GM12873 (cell line): ENCODE results near the gene SGSH.

Experiments used
- CTCF ChIP-seq: IDR thresholded peaks from 2 replicates; pipeline ENCODE4 v1.5.1; 2012; ENCODE audit warnings: low read depth, mild to moderate bottlenecking, moderate library complexity, low read length, control low read depth; ENCODE audit not compliant: insufficient read depth; ENCODE audit errors: missing control alignments

Gene SGSH

DNA sequence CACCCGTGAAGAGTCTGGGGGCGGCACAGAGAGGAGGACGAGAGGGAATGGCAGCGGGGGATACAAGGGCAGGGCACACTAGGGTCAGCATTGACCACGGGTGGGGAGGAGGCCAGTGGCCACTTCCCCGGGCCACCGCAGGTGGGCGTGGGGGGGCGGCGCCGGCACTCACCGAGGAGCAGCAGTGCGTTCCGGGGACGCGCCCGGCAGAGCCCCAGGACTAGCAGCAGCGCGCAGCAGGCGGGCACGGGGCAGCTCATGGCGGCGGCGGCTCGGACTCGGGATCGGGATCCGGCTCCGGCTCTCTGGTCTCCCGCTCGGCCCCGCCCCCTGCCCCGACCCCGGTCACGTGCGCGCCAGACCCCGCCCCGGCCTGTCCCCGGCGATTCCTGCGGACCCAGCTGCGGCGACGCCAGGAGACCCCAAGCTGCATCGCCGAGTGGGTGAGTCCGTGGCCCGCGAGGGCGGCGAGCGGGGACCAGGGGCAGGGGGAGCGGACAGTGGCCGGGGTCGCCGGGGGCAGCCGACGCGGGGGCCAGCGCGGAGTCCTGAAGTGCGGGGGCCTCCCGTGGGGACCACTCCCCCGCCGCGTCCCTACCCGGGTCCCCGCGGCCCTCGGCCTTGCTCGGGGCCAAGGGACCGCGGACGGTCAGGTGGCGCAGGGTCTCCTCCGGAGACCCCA, at the start of gene SGSH, which contains the start of gene SLC26A11:
SGSH (minus strand) TSS at position 280 of the 682 bp plus-strand sequence; CDS start at position 260, 20 bp downstream.
SLC26A11 (plus strand) TSS at position 374 of the 682 bp plus-strand sequence. CDS start 1,134 bp downstream, outside the sequence.
- TF ChIP-seq CTCF = no peak

GRCh38 chr17:80269405-80269807, 49.3 kb upstream of the SGSH start:
- no peak for TF ChIP-seq CTCF

DNA sequence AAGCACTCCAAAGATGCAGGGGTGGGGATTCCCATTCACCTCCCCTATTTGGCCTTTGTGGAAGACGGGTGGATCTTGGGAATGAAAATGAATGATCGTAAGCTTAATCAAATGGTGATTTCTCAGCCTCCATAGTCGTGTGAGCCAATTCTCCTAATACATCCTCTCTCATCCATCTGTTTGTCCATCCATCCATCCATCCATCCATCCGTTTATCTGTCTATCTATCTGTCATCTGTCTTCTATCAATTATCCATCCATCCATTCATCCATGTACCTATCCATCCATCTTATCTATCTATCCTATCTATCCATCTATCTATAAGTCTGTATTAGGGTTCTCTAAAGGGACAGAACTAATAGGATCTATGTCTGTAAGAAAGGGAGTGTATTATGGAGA, 48.3 kb upstream of the SGSH start:
- no peak for TF ChIP-seq CTCF

- no peak for TF ChIP-seq CTCF
Measured at GRCh38 chr17:80267391-80267790, 47.3 kb upstream of the SGSH start.

DNA sequence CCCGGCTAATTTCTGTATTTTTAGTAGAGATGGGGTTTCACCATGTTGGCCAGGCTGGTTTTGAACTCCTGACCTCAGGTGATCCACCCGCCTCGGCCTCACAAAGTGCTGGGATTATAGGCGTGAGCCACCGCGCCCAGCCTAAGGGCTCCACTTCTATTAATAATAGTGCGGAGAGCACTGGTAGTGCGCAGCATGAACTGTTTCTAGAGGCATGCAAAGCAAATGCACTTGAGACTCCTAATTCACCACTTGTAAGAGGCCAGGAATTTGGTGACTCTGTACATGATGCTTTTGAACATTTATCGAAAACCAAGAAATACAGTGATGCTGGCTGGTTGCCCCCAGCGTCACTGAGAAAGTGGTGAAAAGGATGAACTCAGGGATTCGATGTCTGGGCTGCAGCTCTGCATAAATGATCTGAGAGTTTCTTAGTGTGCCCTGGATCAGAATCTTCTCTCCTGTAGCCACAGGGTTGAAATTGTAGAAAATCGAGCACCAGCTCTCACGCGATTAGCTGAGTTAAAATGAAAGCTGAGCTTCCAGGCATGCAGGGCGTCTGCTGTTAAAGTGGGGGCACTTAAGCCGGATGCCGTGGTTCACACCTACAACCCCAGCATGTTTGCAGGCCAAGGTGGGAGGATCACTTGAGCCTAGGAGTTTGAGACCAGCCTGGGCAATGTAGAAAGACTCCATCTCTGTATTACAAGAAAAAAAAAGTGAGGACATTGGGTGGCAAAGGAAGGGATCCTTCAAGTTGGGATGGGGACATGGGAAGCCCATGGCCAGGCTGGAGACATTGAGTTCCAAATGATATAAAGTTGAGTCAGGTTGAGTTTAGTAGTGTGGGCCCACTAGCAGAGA, 45.3 kb upstream of the SGSH start:
- no peak for TF ChIP-seq CTCF

GRCh38 chr17:80264205-80265075, 44.3 kb upstream of the SGSH start:
- TF ChIP-seq CTCF = no peak
